GM19395 (cell line): ENCODE measurements around the gene CDKAL1.
"Not testable (repeated sequence)": the region's sequence is repeated elsewhere in the genome, so short reads cannot be mapped to it uniquely, and the experiment has no call there.

ENCODE experiments used
- ATAC-seq: cut with Tn5 transposase; IDR thresholded peaks from one replicate; pipeline ENCODE4 v1.9.1; 2021; ENCODE audit warnings: mild to moderate bottlenecking, moderate library complexity; ENCODE audit not compliant: unreplicated experiment

CDKAL1 gene

DNA sequence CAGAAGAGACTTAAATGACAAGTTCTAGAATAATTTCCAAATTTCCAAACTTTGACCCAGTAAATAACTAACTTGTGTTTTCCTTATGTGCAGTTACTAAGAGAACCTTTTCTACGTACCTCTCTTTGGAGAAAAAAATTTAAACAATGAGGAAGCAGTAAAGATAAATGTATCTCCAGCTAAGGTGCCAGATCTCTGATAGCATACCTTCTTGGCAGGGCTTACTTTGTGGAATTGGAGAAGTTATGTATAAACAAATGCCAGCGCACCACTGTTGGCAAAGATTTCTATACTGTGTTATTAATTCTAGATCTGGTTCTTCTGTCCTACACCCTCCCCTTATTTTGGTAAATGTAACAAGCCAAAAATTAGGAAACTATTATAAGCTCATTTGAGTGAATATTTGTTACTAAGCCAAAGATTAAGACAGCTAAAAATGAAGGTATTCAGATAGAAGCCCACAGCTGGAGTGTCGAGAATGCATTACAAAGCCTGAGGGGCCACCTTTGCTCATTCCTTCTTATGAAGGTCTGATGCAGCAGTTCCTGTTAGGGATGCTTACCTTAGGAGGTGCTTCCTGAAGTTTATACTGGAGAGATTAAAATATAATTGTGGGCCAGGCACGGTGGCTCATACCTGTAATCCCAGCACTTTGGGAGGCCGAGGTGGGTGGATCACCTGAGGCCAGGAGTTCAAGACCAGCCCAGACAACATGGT lies 686.2 kb downstream of the CDKAL1 start:
- no peak for ATAC-seq

DNA sequence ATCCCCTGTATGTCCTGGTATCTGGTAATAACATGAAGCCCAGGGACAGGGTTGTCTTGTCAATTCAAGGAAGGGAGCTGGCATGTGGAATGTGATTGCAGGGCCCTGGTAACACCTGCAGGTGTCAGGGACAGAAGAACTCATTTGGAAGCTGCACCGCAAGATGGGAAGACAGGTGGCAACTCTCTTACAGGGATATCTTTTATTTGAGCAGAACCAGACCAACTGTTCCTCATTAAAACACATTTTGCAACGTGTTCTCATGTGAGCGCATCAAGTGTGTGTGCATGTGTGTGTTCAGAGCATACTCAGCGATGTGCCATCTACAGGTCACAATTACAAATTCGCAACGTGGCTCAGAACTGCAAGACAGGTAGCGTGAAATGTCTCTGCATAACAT lies 688.4 kb downstream of the CDKAL1 start:
- ATAC-seq, result no peak

- ATAC-seq, result no peak
Observed at GRCh38 chr6:21225912-21226311, 691.7 kb downstream of the CDKAL1 start.

- ATAC-seq, result no peak
Observed at GRCh38 chr6:21227486-21227885, 693.2 kb downstream of the CDKAL1 start.

- no peak for ATAC-seq
Observed at GRCh38 chr6:21228411-21228810, 694.2 kb downstream of the CDKAL1 start.

DNA sequence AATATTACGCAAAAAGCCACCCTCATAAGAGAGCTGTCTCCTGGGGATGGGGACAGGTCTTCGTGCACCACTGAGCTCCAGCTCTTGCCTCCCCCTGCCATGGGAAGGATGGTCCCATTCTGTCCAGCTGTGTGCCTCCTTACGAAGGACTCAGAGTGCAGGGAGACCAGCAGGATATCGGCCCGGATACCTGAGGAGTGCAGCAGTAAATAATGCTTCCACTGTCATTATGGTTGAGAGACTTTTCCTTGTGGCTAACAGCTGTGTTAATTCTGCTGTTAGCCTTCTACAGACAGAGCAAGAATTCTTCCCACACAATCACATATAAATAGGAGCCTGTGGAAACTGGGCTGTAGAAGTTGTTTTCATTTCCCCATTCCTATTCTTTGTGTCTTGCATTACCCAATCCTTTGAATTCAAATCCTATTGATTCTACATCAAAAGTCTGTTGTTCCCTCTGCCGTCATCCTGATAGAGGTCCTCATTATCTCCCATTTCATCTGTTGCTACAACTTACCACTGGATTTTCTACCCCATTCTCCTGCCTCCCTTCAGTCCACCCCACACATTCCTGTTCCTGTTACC lies 694.7 kb downstream of the CDKAL1 start:
- ATAC-seq, result no peak

- ATAC-seq, result no peak
Observed at GRCh38 chr6:21230536-21230935, 696.3 kb downstream of the CDKAL1 start.

DNA sequence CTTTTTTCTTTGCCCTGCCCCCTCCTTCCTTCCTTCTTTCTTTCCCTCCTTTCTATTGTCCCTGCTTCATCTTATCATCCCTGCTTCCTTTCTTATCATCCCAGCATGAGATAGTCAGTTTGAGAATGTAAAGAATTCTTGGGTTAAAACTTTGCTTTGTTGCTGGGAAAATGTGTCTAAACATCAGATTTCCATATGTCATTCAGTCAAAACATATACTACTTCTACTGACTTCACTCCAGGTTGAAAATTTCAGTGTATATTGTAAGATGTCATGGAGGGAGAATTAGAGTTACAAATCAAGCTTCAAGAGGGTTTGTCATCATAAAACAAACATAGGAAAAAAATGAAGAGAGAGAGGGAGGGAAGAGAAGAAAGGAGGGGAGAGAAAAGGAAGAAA lies 700.9 kb downstream of the CDKAL1 start:
- no peak for ATAC-seq

DNA sequence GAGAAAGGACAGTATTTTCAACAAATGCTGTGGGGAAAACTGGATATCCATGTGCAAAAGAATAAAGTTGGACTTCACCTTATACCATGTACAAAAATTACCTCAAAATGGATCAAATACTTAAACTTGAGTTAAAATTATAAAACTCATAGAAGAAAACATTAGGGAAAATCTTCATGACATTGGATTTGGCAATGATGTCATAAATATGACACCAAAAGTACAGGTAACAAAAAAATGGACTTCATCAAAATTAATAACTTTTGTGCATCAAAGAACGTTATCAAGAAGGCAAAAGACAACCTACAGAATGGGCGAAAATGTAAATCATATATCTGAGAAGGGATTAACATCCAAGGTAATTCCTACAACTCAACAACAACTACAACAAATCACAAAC lies 704.0 kb downstream of the CDKAL1 start:
- no peak for ATAC-seq

DNA sequence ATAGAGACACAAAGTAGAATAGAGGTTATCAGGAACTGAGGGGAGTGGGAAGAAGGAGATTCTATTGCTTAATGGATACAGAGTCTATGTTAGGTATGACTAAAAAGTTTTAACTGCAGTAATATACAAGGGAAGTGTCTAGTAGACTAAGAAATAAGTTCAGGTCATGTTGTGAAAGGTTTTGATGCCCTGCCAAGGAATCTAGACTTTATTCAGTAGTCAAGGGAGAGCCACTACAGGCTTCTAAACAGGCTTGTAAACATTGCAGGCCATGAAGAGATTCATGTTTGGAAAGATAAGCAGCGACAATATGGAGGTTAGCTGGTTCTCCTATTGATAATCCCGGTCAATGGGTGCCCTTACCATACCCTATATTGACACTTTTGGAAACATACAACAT lies 706.5 kb downstream of the CDKAL1 start:
- ATAC-seq, result no peak

- no peak for ATAC-seq
Observed at GRCh38 chr6:21241231-21242130, 707.2 kb downstream of the CDKAL1 start.

DNA sequence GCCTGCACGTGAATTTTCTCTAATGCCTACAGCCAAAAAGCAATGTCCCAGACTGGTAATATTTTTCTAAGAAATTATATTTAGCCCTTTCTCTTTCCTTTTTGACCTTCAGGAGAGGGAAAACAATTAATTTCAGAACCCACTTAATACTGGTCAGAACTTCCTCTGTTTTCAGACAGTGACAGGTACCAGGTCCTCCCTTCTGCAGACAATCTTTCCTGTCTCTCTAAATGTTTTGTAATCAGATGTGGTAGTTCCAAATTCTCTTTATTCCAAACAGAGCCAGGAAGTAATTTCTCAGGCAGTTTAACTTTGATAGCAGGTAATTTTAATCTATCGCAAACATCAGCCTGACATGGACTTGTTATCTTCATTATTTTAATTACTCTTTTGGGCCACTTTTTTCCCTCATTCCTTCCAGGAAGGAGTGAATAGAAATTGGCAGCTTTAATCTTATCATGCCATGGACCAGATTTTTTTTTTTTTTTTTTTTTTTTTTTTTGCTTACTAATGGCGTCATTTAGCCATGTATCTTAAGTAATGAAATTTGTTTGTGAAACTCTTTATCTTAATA lies 710.7 kb downstream of the CDKAL1 start:
- no peak for ATAC-seq

GRCh38 chr6:21245488-21245887 lies 711.2 kb downstream of the CDKAL1 start:
- no peak for ATAC-seq

DNA sequence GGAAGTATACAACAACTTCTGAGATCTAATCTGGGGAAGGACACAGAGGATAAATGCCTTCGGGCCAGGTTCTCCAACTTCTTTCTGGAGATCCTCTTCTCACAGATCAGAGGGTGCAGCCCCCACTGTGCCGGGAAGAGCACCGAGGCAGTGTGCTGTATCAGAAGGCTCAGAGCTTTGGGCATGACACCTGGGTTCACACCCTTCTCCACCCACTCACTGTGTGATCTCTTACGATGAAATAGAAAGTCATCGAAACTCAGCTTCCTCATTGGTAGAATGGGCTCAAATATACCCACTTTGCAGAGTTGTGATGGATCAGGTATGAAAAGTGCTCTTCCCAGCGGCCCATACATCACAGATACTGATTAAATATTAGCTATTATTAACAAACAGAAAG lies 711.8 kb downstream of the CDKAL1 start:
- no peak for ATAC-seq

DNA sequence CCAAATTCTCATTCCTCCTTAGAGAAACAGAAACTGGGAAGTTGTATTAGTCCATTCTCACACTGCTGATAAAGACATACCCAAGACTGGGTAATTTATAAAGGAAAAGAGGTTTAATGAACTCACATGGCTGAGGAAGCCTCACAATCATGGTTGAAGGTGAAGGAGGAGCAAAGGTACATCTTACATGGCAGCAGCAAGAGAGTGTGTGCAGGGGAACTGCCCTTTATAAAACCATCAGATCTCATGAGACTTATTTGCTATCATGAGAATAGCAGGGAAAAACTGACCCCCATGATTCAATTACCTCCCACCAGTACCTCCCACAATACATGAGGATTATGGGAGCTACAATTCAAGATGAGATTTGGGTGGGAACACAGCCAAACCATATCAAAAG lies 720.2 kb downstream of the CDKAL1 start:
- ATAC-seq, result not testable (repeated sequence)

GRCh38 chr6:21256197-21256596 lies 721.9 kb downstream of the CDKAL1 start:
- ATAC-seq, result no peak

DNA sequence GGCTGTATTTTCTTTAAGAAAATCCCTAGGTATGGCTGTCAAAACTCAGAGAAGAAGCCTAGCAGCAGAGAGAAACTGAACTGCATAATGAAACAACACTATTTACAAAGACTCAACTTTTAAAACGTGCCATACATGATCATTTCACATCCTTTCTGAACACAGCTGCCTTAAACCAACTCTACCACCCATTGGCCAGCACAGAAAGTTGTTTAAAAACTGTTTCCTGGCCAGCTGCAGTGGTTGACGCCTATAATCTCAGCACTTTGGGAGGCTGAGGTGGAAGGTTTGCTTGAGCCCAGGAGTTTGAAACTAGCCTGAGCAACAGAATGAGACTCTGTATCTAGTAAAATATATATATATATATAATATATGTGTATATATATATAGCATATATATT lies 722.9 kb downstream of the CDKAL1 start:
- ATAC-seq, result no peak

DNA sequence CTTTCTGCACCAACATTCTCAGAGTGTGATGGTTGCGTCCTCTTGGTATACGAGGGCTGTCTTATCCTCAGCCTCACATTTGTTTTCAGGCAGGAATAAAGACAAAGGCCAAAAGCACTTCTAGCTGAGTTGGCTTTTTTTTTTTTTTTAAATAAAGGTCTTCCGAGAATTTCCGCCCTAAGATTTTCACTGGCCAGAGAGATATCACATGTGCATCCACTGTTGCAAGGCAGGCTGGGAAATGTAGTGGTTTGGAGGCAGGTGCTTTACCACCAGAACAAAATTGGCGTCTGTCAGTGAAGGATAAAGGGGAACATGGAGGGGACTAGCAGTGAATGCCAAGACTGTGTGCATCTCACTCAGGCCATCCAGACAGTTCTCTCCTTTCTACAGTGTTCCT lies 724.4 kb downstream of the CDKAL1 start:
- no peak for ATAC-seq

- no peak for ATAC-seq
Observed at GRCh38 chr6:21259660-21260059, 725.4 kb downstream of the CDKAL1 start.

DNA sequence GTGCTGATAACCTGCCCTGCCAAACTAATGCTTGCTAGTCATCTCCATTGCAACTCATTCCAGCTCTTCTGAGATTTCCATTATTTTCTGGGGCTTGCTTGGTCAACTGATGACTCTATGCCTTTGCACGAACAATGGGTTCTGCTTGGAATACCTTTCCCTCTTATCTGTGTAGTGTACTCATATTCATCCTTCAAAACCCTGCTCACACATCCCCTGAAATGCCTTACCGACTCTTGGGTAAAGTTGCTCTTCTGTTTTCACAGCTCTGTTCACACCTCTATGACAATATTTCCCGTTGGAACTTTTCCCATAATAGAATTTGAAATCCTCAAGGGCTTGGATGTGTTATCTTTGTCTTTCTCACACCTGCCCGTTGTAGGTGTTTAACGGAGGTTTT lies 728.2 kb downstream of the CDKAL1 start:
- ATAC-seq, result no peak

- ATAC-seq, result peak; percentile 80
Observed at GRCh38 chr6:21263531-21264287, 729.5 kb downstream of the CDKAL1 start.
